ENCODE measurements around the gene APP.

APP gene

DNA sequence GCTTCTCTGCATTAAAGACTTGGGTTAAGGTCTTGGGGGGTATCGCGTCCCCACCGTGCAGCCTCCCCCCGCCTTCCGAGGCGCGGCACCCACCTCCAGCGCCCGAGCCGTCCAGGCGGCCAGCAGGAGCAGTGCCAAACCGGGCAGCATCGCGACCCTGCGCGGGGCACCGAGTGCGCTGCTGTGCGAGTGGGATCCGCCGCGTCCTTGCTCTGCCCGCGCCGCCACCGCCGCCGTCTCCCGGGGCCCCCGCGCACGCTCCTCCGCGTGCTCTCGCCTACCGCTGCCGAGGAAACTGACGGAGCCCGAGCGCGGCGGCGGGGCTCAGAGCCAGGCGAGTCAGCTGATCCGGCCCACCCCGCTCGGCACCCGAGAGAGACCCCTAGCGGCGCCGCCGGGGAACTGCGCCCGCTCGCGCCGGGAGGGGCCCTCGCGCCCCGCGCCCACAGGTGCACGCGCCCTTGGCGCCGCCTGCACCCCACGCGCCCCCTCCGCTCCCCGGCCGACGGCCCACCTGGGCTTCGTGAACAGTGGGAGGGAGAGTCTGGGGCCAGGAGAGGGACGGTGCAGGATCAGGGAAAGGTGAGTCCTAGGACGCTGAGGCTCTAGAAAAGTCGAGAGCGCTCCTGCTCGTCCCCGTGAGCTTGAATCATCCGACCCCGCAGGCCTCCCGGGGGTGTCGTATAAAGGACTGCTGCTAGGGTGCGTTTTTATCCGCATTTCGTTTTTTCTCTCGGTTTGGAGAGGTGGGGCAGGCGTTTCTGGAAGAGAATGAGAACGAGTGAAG, at the start of gene APP:
Gene APP, minus strand, starts transcription at position 300 of the 787 bp plus-strand sequence. Its CDS starts 150 bp downstream, at position 150.
- Histone ChIP-seq H3K4me3 (ENCODE audit: low read length, poor library complexity, severe bottlenecking) (no peak within 1 kb of the TSS), H3K4me1 (ENCODE audit: insufficient read depth, low read length, poor library complexity, severe bottlenecking) (no peaks in the 10 kb centered on the region), H2AFZ (ENCODE audit: low read length) (no peak within 1 kb of the TSS), H4K20me1 (ENCODE audit: insufficient read depth, low read length, poor library complexity, severe bottlenecking) (no peaks in the 10 kb centered on the region), H3K9ac (ENCODE audit: low read depth, low read length, poor library complexity, severe bottlenecking) (no peak within 1 kb of the TSS), H3K9me2 (replicated peaks; ENCODE audit: low read depth, low read length) (no peaks in the 10 kb centered on the region), H3F3A (ENCODE audit: low read depth) (no peaks in the 10 kb centered on the region), H3K27me3 (ENCODE audit: insufficient read depth, low read length, poor library complexity, severe bottlenecking) (no peaks in the 10 kb centered on the region), H3K4me2 (ENCODE audit: low read depth, low read length, poor library complexity, severe bottlenecking) (no peak within 1 kb of the TSS), H3K36me3 (ENCODE audit: insufficient read depth, low read length) (no peaks in the 10 kb centered on the region), H3K79me2 (ENCODE audit: insufficient read depth, low read length) (no peaks in the 10 kb centered on the region), H3K9me3 (ENCODE audit: insufficient read depth, low read depth, low read length) (no peaks in the 10 kb centered on the region; the same call in 1 of the 2 replicates)
- TF ChIP-seq, protein P1, sequence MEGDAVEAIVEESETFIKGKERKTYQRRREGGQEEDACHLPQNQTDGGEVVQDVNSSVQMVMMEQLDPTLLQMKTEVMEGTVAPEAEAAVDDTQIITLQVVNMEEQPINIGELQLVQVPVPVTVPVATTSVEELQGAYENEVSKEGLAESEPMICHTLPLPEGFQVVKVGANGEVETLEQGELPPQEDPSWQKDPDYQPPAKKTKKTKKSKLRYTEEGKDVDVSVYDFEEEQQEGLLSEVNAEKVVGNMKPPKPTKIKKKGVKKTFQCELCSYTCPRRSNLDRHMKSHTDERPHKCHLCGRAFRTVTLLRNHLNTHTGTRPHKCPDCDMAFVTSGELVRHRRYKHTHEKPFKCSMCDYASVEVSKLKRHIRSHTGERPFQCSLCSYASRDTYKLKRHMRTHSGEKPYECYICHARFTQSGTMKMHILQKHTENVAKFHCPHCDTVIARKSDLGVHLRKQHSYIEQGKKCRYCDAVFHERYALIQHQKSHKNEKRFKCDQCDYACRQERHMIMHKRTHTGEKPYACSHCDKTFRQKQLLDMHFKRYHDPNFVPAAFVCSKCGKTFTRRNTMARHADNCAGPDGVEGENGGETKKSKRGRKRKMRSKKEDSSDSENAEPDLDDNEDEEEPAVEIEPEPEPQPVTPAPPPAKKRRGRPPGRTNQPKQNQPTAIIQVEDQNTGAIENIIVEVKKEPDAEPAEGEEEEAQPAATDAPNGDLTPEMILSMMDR (conservative IDR thresholded peaks at IDR 0.05; ENCODE audit: low read length), result no peak
- no peak for TF ChIP-seq EZH2phosphoT487 (IDR thresholded peaks at IDR 0.05; ENCODE audit: borderline replicate concordance)

DNA sequence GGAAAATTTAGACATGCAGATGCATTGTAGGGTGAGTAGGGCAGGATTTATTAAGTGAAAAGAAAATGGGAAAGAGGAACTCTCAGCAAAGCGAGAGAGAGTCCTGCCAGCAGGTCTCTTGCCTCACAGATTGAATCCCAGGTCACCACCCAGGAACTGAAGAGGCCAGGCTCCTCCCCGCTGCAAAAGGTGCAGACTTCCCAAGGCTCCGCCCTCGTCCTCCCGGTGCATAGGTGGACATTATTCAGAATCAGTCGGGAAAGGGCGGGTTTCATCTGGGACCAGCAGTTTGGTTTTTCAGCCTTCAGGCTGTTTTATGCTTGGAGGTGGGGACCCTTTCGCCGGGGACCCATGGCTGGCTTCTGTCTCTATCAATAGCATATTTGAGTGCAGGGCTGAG, 41.6 kb upstream of the APP start:
- TF ChIP-seq, protein P1 (conservative IDR thresholded peaks at IDR 0.05; ENCODE audit: low read length), result no peak
- no peak for TF ChIP-seq EZH2phosphoT487 (IDR thresholded peaks at IDR 0.05; ENCODE audit: borderline replicate concordance)
- no peaks in the 10 kb centered on the region for H3K79me2 ChIP-seq (ENCODE audit: insufficient read depth, low read length)
- no peaks in the 10 kb centered on the region for H3K4me1 ChIP-seq (ENCODE audit: insufficient read depth, low read length, poor library complexity, severe bottlenecking)
- H3K27me3 ChIP-seq (ENCODE audit: insufficient read depth, low read length, poor library complexity, severe bottlenecking), result no peaks in the 10 kb centered on the region
- H4K20me1 ChIP-seq (ENCODE audit: insufficient read depth, low read length, poor library complexity, severe bottlenecking), result no peaks in the 10 kb centered on the region
- no peak overlapping the region for H3K4me2 ChIP-seq (ENCODE audit: low read depth, low read length, poor library complexity, severe bottlenecking)
- no peak overlapping the region for H3K9ac ChIP-seq (ENCODE audit: low read depth, low read length, poor library complexity, severe bottlenecking)
- peaks cover 3% of the 10 kb centered on the region; the same call in 1 of the 2 replicates for H3K9me3 ChIP-seq (ENCODE audit: insufficient read depth, low read depth, low read length)
- no peak overlapping the region for H2AFZ ChIP-seq (ENCODE audit: low read length)
- H3K4me3 ChIP-seq (ENCODE audit: low read length, poor library complexity, severe bottlenecking), result no peak overlapping the region
- no peaks in the 10 kb centered on the region for H3F3A ChIP-seq (ENCODE audit: low read depth)
- no peaks in the 10 kb centered on the region for H3K36me3 ChIP-seq (ENCODE audit: insufficient read depth, low read length)
- no peaks in the 10 kb centered on the region for H3K9me2 ChIP-seq (replicated peaks; ENCODE audit: low read depth, low read length)

DNA sequence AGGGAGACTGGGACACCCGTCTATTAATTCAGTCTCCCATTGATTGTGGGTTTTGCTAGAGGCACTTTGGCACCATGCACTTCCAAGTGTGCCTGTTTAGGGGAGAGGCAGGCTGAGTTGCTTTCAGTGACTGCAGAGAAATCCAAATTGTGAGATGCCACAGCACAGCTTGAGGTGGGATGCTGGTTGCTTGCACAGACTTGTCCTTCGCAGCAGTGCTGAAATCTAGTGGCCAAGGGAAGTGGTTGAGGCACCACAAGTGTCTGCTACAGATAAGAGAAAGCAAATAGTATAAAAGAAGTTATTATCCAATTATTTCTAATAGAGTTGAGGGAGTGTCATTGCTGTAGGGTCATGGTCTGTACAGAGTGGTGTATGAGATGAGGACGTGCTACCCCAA, 40.0 kb upstream of the APP start:
- Histone ChIP-seq H3K4me3 (ENCODE audit: low read length, poor library complexity, severe bottlenecking) (no peak overlapping the region), H3K9me3 (ENCODE audit: insufficient read depth, low read depth, low read length) (peaks cover 3% of the 10 kb centered on the region; the same call in 1 of the 2 replicates)

More for the DNA sequence above, 40.0 kb upstream of the APP start:
- Histone ChIP-seq H3K36me3 (ENCODE audit: insufficient read depth, low read length) (no peaks in the 10 kb centered on the region), H2AFZ (ENCODE audit: low read length) (no peak overlapping the region), H3K4me2 (ENCODE audit: low read depth, low read length, poor library complexity, severe bottlenecking) (no peak overlapping the region), H3K79me2 (ENCODE audit: insufficient read depth, low read length) (no peaks in the 10 kb centered on the region), H3K9me2 (replicated peaks; ENCODE audit: low read depth, low read length) (no peaks in the 10 kb centered on the region), H3F3A (ENCODE audit: low read depth) (no peaks in the 10 kb centered on the region), H3K9ac (ENCODE audit: low read depth, low read length, poor library complexity, severe bottlenecking) (no peak overlapping the region), H3K27me3 (ENCODE audit: insufficient read depth, low read length, poor library complexity, severe bottlenecking) (no peaks in the 10 kb centered on the region), H3K4me1 (ENCODE audit: insufficient read depth, low read length, poor library complexity, severe bottlenecking) (no peaks in the 10 kb centered on the region), H4K20me1 (ENCODE audit: insufficient read depth, low read length, poor library complexity, severe bottlenecking) (no peaks in the 10 kb centered on the region)
- TF ChIP-seq EZH2phosphoT487 (IDR thresholded peaks at IDR 0.05; ENCODE audit: borderline replicate concordance), result no peak
- TF ChIP-seq, protein P1 (conservative IDR thresholded peaks at IDR 0.05; ENCODE audit: low read length), result no peak

All from Loucy (cell line).